Epithelial cell of proximal tubule (primary cell): ENCODE results near the gene ACOXL. TPM values are rescaled to one million over a fixed set of nuclear protein-coding genes. Genes with fewer than 3 reads are reported as not detected.
"Not testable (repeated sequence)": the region's sequence is repeated elsewhere in the genome, so short reads cannot be mapped to it uniquely, and the experiment has no call there.

Experiments
- DNase-seq: peaks from one replicate; pipeline ENCODE4 v3.0.0-alpha.2; 2011; ENCODE audit warnings: low read depth
- H3K4me3 ChIP-seq: 2 replicates; pipeline ENCODE4 v1.5.1; 2011; ENCODE audit warnings: low read depth, mild to moderate bottlenecking, low read length
- CTCF ChIP-seq: conservative IDR thresholded peaks from 2 replicates; pipeline ENCODE4 v1.5.1; 2012; ENCODE audit warnings: low read depth, mild to moderate bottlenecking, low read length
- total RNA-seq: library from RNA; depleted of rRNA; stranded (reverse); fragments of >200 nt; gene quantifications from 2 replicates; pipeline ENCODE4 v1.2.3, GENCODE V29; 2015

ACOXL gene
- total RNA-seq, 1 donor from 2014 or later = 0.06 TPM

- H3K4me3 ChIP-seq = no peak overlapping the region
- TF ChIP-seq CTCF = no peak
- DNase-seq = no peak
Observed at GRCh38 chr2:111039628-111040383, 307.4 kb downstream of the ACOXL start.

- no peak overlapping the region for H3K4me3 ChIP-seq
- DNase-seq = no peak
- no peak for TF ChIP-seq CTCF
Observed at GRCh38 chr2:111041398-111042202, 309.2 kb downstream of the ACOXL start.

GRCh38 chr2:111042261-111042660 is 309.9 kb downstream of the ACOXL start:
- H3K4me3 ChIP-seq = no peak overlapping the region
- no peak for TF ChIP-seq CTCF
- no peak for DNase-seq

DNA sequence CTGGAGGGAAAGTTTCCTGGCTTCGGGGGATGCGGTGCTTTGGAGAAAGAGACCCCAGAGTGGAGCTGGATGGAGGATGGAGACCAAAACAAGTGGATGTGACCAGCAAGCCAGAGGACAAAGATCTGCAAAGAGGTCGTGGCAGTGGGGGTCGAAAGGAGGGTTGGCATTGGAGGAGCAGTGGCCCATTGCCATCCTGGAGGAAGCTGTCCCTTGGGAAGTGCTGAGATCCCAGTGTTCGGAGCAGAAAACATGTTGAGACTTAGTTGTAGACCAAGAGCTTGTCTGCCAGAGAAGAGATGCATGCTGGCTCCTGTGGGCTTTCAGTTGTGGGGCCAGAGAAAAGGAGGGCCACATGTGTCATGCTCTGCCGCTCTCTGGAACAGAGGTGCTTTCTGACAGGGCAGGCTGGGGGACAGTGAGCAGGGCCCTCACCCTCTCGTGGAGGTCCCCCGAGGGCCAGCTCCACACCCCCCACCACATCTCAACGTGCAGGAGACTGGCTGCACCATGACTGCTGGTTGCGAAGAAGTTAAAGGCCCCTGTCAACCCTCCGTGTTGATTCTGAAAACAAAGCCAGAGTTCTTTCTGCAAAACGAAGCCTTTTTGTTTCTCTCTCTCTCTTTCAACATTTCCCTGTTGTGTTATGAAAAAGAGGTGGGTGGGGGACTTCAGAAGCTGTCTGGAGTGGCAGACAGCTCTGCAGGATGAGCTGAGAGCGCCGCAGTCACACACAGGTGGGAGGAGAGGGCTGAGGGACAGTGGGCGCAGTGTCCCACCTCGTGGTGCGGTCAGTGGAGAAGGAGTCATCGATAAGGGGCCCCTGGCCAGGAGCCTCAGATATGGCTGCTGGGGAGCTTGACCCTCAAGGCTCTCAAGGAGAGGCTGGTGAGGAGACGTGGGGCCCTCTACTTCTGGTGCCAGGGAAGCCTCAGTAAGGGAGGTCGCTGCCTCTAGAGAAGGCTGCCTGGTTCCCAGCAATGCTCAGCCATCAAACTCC is 310.7 kb downstream of the ACOXL start:
- DNase-seq = no peak
- H3K4me3 ChIP-seq = no peak overlapping the region
- no peak for TF ChIP-seq CTCF

DNA sequence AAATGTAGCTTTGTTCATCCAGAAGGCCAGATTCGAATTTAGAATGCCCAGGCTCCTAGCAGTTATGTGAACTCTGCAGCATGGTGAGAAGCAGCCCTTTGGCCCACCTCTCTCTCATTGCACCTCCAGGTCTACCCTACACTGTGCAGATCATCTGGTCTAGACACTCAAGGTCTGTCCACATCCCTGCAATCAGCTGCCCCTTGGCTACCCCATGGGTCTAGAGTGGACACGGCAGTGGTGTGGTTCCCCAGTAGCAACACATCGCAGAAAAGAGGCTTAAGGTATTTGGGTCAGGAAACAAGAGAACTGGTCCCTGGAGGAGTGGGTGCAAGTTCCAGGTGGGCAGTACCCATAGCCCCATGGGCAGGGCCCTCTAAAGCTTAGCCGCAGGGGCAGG is 311.7 kb downstream of the ACOXL start:
- no peak for TF ChIP-seq CTCF
- DNase-seq = no peak

GRCh38 chr2:111045236-111045635 is 312.9 kb downstream of the ACOXL start:
- DNase-seq, H3K4me3 ChIP-seq: not testable (repeated sequence)

More for the DNA sequence above, 311.7 kb downstream of the ACOXL start:
- H3K4me3 ChIP-seq = no peak overlapping the region
